Measurements from ENCODE around the gene SLC38A1.
"Not testable (repeated sequence)": the region's sequence is repeated elsewhere in the genome, so short reads cannot be mapped to it uniquely, and the experiment has no call there.

The SLC38A1 gene

DNA sequence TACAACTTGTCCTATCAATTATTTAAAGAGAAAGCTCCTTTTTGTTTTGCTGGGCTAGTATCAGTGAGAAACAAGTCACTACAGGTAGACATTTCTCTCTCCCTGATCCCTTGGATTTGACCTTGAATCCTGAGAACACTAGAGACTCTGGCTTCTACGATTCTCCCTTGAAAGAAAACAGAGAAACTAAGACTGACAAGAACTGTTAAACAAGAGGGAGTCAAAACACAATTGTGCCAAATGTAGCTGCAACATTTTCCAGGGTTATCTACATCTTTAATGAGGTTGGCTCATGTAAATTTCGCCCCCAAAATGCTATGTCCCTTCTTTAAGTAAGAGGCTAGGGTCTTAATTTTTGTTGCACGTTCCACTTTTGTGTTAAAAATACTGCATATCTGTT lies 62.4 kb downstream of the SLC38A1 start:
- DNase-seq (ENCODE audit: low read depth) = no peak

DNA sequence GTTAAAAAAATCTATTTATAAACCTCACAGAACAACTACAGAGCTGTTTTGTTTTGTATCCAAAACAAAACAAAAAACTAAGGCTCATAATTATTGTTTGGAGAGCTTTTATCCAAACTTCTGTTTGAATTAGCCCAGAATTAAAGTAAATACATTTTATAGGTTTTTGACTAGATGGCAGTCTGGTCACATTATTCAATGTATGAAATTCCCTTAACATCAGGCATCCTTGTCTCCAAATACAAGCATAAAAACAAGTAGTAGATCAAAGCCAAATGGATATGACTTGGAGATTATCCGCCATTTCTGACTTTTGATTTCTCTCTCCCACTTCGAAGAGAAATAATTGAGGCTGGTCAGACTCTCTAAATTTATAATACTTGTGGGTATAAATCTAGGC lies 63.5 kb downstream of the SLC38A1 start:
- DNase-seq (ENCODE audit: low read depth) = no peak

DNA sequence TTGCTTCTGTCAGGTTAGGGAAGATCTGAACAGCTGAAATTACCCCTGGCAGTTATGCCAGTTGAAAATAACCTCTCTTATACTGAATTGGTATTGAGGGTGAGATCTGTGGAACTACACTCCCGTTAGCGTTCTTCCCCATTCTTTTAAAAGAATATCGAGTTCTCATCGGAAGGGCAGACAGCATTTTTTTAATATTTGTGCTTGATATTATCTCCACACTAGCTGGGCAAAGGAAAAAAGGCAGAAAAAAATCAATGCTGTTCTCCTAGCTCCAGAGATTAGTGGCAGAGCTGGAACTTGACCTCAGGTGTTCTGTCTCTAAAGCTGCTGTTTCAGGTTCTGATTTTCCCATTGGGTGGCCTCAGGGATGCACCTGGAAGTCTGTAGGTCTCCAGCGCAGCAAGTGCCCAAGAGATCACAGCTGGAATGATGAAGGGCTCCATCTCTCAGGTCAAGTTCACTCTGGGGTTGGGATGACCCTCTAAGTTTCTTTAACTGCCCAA lies 67.5 kb downstream of the SLC38A1 start:
- DNase-seq (ENCODE audit: low read depth) = no peak

DNA sequence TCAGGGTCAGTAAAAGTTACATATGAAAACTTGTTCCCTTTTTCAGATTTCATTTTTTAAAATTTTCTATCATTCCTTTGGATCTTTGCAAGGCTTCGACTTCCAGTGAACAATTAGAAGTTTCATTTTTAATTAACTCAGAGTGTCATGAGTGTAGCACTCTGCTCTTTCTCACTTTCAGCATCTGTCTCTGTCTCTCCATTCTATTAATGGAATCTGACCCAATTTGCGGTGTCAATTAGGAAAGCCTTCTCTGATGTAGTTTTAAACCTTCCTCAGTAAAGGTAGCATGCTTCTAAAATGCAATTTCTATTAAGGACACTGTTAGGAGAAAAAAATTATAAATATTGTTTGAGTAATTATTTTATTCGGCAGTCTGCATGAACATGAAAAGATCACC lies 68.3 kb downstream of the SLC38A1 start:
- no peak for DNase-seq (ENCODE audit: low read depth)

DNA sequence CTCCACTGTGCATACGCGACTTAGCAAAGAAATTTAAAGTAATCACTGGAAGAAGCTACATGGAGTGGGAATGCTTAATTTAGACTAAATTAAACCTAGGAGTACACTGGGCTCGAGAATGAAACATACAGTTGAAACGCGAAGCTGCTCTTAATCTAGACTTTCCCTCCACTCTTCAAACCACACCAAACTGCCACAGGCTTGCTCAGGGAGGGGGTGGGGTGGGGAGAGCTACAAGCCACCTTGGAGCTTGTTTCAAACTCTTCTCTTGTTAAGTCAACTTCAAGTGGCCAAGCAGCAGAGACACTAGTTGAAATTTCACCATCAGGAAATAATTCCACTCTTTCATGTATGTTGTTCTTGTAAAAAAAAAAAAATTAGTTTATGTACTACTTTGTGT lies 69.9 kb downstream of the SLC38A1 start:
- DNase-seq (ENCODE audit: low read depth) = no peak

DNA sequence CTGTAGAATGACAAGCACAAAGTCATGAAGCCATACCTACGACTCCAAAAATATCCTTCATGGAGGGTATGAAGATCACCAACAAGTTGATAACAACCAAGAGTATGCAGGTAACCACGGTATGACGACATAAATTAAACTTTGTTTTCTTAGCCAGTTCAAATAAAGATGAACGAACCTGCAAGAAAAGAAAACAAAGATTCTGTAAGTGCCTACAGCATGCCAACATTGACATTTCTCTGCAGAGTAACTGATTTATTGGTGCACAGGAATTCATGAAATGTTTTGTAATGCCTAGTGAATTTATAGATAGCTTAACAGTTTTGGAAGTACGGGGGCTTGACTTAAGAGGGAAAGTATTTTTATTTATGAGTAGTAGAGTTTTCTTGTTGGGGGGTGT lies 71.0 kb downstream of the SLC38A1 start:
- no peak for DNase-seq (ENCODE audit: low read depth)

DNA sequence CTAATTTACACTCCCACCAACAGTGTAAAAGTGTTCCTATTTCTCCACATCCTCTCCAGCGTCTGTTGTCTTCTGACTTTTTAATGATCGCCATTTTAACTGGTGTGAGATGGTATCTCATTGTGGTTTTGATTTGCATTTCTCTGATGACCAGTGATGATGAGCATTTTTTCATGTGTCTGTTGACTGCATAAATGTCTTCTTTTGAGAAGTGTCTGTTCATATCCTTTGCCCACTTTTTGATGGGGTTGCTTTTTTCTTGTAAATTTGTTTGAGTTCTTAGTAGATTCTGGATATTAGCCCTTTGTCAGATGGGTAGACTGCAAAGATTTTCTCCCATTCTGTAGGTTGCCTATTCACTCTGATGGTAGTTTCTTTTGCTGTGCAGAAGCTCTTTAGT lies 78.3 kb downstream of the SLC38A1 start:
- DNase-seq (ENCODE audit: low read depth) = not testable (repeated sequence)

DNA sequence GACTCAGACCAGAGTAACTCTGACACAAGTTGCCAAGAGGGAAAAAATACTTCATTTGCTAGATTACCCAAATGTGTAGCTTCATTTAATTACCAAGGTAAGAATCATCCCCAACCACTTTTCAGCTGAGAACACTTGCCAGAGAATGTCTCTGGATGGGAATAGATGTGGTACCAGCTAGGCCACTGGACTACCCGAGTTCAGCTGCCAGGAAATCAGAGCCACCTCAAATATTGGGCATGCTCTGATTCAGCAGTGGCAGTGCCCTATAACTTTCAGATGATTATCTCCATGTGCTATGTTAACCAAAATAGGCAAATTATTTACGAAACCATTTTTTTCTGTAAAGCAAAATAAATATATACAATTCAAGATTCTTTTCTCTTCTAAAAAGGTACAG lies 80.7 kb downstream of the SLC38A1 start:
- no peak for DNase-seq (ENCODE audit: low read depth)

DNA sequence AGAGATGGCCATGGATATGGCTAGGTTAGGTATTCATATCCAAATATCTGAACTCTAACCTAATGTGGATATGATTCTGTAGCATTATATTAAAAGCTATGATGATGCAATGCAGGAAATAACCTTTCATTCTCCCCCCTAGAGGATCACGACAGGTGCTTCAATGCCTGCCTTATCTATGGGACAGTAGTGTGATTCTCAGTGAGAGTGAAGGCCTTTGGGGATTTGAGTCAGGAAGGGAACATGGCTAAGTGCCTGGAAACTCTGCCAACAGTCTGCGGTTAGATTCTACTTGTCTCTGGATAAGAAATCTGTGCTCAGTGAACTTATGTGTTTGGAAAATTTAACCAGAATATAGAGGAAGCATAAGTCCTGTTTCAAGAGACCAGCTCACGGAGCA lies 81.8 kb downstream of the SLC38A1 start:
- no peak for DNase-seq (ENCODE audit: low read depth)

DNA sequence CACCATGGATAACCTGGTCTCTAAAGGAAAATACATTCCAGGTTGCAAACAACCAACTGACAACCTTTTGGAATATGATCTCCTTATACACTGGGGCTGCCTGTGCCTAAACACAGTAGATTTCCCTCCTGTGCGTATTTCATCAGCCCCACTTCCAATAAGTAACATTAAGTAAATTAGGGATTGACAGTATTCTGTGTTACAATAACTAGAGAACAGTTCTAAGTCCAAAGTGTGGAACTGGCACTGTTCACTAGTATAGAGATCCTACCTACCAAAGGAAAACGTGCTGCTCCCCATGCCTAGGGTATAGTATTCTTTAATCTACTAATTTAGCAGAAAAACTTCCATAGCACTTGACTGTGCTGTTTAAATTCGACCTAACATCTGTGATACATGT lies 82.8 kb downstream of the SLC38A1 start:
- no peak for DNase-seq (ENCODE audit: low read depth)

DNA sequence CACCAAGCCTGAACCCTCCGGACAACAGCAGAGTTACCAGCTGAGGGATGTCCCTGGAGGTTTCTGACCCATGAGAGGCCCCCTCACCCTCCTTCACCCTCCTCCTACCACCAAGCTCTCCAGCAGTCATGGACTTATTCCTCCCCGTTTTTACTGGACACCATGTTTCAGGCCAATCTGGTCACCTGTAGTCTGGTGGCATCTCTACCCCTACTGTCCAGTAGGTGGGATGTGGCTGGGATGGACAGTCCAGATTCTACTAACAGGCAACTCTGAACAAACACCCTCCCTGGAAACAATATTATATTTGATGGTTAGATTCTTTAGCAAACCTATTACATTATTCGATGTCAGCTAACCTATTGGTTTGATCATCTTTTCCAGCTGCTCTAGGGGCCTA lies 83.2 kb downstream of the SLC38A1 start:
- DNase-seq (ENCODE audit: low read depth) = no peak

DNA sequence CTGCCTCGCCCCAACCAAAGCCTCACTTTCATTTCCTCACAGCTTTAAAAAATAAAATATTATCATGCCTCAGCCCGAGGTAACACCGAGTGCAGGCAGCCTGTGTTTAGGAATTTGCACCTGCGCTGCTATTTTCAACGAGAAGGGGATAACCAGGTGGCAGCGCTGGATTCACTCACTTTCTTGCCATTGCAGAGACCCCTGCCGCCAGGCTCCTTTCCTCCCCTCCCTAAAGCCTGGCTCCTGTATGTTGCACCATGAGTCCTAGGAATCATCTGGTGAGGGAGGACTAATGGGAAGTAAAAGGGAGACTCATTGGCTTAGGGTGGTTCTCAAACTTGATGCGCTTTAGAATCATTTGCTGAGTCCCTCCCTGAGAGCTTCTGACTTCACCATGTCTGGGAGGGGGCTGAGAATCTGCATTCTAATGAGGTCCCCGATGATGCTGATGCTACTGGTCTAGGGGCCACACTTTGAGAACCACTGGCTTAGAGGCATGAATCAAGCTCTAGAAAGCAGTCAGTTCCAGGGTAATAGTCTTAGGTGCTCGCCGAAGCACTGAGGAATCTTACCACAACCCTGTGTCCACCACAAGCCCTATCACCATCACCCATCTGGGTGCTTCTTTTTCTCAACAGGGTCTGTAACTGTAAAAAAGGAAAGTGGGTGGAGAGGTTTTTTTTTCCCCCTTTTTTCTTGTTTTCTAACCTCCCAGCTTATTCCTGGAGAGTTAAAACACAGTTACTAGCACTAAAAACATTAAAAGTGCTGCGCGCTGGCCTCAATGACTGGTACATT lies 83.8 kb downstream of the SLC38A1 start:
- DNase-seq (ENCODE audit: low read depth) = no peak

DNA sequence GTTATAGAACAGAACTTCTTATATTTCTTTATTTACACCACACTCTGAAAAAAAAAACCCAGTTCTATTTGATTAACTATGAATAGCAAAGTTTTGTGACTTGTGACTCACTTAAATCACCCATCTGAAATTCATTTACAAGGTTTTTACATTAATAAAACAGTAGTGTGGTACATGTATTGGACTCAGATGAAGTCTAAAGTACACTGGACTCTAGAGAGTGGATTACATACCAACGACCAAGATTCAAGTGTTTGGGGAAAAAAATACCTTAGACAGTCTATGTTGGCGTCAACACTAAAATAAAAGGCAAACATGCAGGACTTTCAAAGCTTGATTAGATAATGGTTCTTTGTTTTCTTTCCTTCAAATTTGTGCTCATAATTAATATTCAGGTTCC lies 85.7 kb downstream of the SLC38A1 start:
- no peak for DNase-seq (ENCODE audit: low read depth)

DNA sequence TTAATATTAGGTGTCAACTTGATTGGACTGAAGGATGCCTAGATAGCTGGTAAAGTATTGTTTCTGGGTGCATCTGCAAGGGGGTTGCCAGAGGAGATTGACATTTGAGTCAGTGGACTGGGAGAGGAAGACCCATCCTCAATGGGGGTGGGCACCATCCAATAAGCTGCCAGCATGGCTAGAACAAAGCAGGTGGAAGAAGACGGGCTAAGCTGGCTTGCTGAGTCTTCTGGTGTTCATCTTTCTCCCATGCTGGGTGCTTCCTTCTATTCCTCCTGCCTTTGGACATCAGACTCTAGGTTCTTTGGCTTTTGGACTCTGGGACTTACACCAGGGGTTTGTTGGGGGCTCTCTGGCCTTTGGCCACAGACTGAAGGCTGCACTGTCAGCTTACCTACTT lies 87.4 kb downstream of the SLC38A1 start:
- DNase-seq (ENCODE audit: low read depth) = no peak

DNA sequence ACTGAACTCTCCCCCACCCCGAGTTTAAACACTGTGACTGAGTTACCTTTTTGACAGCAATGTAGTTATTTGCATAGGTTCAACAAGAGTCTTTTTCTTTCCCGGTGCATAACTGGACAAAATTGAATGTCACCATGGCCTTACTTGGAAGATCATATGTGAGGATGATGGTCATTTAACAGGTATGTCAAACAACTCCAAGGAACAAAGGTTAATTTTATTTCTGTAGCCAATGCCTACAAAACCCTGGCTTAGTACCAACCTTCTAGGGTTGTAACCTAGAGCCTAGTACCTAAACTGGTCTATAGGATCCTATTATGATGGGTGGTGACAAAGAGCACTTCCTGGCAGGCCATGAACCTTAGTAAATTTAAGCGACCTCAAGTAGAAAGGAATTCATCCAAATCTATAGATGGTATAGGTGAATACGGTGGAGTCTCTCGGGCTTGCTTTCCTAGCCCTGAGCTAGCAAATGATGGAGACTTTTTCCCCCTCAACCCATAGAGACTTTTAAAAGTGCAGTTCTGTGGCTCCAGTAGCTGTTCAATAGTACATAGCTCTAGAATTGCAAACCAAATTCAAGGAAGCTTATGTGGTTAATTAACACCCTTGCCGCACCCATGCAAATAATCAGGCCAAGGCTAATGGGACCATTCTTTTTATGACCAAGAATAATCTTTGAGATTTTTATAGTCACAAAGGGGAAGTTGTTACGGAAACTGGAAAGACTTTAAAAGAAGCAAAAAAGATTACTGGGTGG lies 89.0 kb downstream of the SLC38A1 start:
- DNase-seq (ENCODE audit: low read depth) = no peak

DNA sequence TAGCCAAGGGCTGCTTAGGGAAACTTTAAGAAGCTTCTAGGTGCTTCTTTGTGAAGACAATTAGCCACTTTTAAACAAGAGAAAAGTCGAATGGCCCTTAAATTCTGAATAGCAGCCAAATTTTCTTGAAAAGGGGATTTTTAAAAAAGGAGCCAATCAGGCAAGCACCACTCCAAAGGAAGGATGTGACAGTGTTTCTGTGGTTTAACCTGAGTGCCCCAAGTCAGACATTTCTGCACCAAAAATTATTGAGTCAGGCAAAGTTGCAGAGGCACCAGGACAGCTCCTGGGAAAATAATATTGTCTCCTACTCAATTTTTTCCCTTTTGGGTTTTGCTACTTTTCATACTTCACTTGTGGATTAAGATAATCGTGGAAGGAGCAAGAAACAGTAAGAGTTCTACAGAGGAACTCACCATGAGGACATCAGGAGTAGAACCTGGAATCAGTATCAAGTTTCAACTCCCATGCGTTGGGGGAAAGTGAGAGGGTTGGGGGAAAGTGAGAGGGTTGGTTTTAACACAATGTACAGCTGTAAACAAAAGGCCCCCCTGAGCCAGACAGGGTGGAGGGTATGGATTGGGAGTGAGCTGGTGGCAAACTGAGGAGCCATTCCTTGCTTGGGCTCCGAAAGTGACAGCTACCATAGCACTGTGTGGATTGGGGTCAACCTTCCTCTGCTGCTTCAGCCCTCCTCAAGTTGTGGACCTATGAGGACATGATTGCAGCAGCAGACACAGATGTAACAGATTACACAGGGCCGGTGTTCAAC lies 90.8 kb downstream of the SLC38A1 start:
- no peak for DNase-seq (ENCODE audit: low read depth)

DNA sequence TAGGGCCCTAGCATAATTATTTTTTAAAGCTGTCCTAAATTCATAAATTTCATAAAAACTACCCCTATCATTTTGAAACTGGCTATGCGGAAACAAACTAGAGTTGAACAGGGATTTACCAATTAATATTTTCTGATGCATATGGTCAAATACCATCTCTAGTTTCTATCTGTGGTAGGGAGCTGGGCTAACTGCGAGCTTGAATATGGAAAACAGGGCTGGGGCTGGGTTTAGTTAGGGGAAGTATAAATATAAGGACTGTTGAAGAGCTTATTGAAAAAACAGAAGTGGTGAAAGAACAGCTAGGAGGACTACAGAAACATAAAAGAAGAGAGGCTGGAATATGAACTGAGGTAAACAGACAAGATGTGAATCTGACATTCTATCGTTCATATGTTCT lies 91.8 kb downstream of the SLC38A1 start:
- no peak for DNase-seq (ENCODE audit: low read depth)

DNA sequence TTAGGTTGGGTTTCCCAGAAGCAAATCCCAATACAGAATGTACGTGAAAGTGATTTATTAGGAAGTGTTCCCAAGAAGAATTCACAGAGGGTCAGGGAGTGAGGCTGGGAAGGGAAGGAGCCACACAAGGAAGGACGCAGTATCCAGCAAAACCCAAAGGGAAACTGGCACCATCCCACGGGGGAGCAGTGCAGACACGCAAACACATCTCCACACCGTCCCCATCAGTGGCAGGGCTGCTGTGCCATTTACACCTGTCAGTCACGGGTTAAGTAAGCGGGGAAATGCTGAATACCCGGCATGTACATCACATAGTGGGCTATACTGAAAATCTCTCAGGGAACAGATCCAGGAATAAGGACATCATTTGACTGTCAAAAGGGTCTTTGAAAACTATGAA lies 93.9 kb downstream of the SLC38A1 start:
- no peak for DNase-seq (ENCODE audit: low read depth)

DNA sequence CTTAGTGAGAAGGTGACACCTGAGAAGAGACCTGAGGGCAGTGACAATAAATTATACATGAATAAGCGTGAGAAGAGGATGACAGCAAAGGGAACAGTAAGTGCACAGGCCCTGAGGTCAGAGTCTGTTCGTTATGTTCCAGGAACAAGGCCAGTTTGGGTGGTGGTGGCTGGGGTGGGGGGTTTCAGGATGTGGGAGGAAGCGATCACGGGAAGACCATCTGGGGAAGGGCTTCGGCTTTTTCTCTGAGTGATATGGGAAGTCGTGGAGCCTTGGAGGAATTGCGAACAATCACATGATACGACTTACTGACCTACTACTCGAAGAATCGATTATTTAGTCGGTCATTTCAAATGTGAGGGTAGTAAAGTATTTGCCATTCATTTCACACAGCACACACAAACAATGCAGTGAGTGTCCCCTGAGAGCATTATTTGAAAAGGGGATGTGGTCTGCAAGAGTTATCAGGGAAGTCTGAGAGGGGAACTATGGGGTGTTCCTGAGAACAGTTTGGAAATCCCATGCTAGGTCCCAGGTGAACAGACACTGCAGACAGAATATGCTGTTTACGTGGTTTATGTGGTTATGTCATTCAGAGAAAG lies 94.7 kb downstream of the SLC38A1 start:
- no peak for DNase-seq (ENCODE audit: low read depth)

DNA sequence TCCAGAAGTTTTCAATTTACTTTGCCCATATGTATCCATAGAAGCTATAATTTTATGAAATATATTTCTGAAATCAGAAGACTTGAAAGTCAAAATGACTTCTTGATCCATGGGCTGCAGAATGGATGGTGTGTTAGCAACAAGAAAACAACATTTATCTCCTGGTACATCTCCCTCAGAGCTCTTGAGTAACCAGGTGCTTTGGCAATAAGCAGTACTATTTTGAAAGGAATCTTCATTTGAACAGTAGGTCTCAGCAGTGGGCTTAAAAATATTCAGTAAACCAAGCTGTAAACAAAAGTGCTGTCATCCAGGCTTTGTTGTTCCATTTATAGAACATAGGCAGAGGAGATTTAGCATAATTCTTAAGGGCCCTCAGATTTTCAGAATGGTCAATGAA lies 100.4 kb downstream of the SLC38A1 start:
- DNase-seq (ENCODE audit: low read depth) = no peak

DNA sequence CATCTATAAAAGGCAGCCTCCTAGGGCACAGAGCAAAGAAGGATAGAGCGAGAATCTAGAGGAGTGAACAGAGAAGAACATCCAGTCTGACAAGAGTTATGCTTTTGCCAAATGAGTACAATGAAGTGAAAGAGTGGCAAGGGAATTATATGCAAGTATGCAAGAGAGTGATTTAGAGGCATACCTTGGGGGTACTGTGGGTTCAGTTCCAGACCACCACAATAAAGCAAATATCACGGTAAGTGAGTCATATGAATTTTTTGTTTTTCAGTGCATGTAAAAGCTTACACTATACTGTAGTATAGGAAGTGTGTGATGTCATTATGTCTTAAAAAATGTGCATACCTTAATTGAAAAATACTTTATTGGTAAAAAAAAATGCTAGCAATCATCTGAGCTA lies 101.4 kb downstream of the SLC38A1 start:
- no peak for DNase-seq (ENCODE audit: low read depth)

DNA sequence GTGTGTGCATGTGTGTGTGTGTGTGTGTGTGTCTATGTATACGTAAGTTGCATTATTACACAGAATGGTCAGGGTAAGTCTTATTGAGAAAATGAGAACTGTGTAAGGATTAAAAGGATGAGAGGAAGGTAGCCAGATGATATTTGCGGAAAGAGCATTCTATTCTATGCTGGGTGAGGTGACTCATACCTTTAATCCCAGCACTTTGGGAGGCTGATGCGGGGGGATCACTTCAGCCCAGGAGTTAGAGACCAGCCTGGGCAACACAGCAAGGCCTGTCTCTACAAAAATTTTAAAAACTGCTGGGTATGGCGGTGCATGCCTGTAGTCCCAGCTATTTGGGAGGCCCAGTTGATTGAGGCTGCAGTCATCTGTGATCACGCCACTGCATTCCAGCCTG lies 103.7 kb downstream of the SLC38A1 start:
- DNase-seq (ENCODE audit: low read depth) = no peak
